GM12878 (cell line): ENCODE measurements around the gene KRTAP5-2. TPM values are rescaled to one million over a fixed set of nuclear protein-coding genes. Genes with fewer than 3 reads are reported as not detected.
"Not testable (repeated sequence)": the region's sequence is repeated elsewhere in the genome, so short reads cannot be mapped to it uniquely, and the experiment has no call there.

ENCODE experiments used
- ATAC-seq: fragments of 200-7000 bp; cut with Tn5 transposase; 3 replicates; pipeline ENCODE4 v1.9.1; 2020; ENCODE audit warnings: mild to moderate bottlenecking, moderate library complexity
- BruUV-seq: library from RNA; stranded (reverse); fragments of 400-500 nt; replicated peaks from 2 replicates; lab custom pipeline; 2021; lab: Mats Ljungman, UMichigan
- CTCF ChIA-PET: fragments of 300-600 bp; sonication (Branson Sonifier 250); formaldehyde crosslinking; extraction: SDS; loops from one replicate; lab custom pipeline; 2021; ENCODE audit warnings: inconsistent platforms; lab: Yijun Ruan, JAX
- POLR2A ChIA-PET: fragments of 350-600 bp; formaldehyde crosslinking; extraction: SDS; loops from one replicate; lab custom pipeline; 2021; ENCODE audit warnings: inconsistent platforms; lab: Charles Lee
- RAD21 ChIA-PET: fragments of 300-600 bp; sonication (Branson Sonifier 250); formaldehyde crosslinking; loops from one replicate; lab custom pipeline; 2023; ENCODE audit warnings: antibody characterized with exemption; ENCODE audit not compliant: unreplicated experiment; lab: Charles Lee
- SMC1A ChIA-PET: fragments of 300-600 bp; sonication (Branson Sonifier 250); formaldehyde crosslinking; loops from one replicate; lab custom pipeline; 2023; ENCODE audit not compliant: unreplicated experiment, uncharacterized antibody; lab: Charles Lee
- DNase-seq: peaks from one replicate; pipeline ENCODE4 v3.0.0-alpha.2; 2011; ENCODE audit warnings: low read depth, low spot score
- FAIRE-seq: peaks from 3 replicates; lab custom pipeline; 2011; peaks lifted over from hg19 to GRCh38; lab: Jason Lieb, UNC
- H2AFZ ChIP-seq: 2 replicates; pipeline ENCODE4 v1.6.0; 2011; ENCODE audit warnings: low read depth, low read length, control low read depth; ENCODE audit not compliant: control insufficient read depth
- H3K27ac ChIP-seq: 2 replicates; pipeline ENCODE4 v1.5.1; 2011; ENCODE audit warnings: control low read depth; ENCODE audit not compliant: control insufficient read depth, insufficient read depth
- H3K27me3 ChIP-seq, 2 experiments: replicated peaks in 1 of 2; 2 replicates each; pipeline versions ENCODE4 v1.6.0 to v1.6.1; 2011; ENCODE audit warnings: low read length in 1 of 2; ENCODE audit not compliant: control insufficient read depth in 2 of 2, insufficient read depth in 2 of 2
- H3K36me3 ChIP-seq, 2 experiments: 2 replicates each; pipeline ENCODE4 v1.5.1; 2011; ENCODE audit warnings: low read length in 1 of 2; ENCODE audit not compliant: control insufficient read depth in 2 of 2, insufficient read depth in 2 of 2
- H3K4me1 ChIP-seq: 2 replicates; pipeline ENCODE4 v1.6.1; 2011; ENCODE audit warnings: mild to moderate bottlenecking, low read length, moderate library complexity, mixed read lengths; ENCODE audit not compliant: control insufficient read depth, insufficient read depth
- H3K4me2 ChIP-seq: 2 replicates; pipeline ENCODE4 v1.6.0; 2011; ENCODE audit warnings: control low read depth; ENCODE audit not compliant: control insufficient read depth, insufficient read depth
- H3K4me3 ChIP-seq: fragments of 200-600 bp; sonication (generic); 2 replicates; pipeline ENCODE4 v1.5.1; 2016
- H3K79me2 ChIP-seq: 2 replicates; pipeline ENCODE4 v1.6.0; 2011; ENCODE audit warnings: low read length; ENCODE audit not compliant: control insufficient read depth, insufficient read depth
- H3K9ac ChIP-seq: 2 replicates; pipeline ENCODE4 v1.8.0; 2011; ENCODE audit warnings: low read length, control low read depth, mixed read lengths; ENCODE audit not compliant: control insufficient read depth, insufficient read depth
- H3K9me3 ChIP-seq: replicated peaks from 3 replicates; pipeline ENCODE4 v1.5.1; 2011; ENCODE audit warnings: mild to moderate bottlenecking, low read length; ENCODE audit not compliant: control insufficient read depth, insufficient read depth
- H4K20me1 ChIP-seq: 2 replicates; pipeline ENCODE4 v1.6.0; 2011; ENCODE audit not compliant: control insufficient read depth, insufficient read depth
- BACH1 ChIP-seq: fragments of 450-650 bp; IDR thresholded peaks from 2 replicates; pipeline ENCODE4 v1.6.1; 2017; ENCODE audit warnings: mild to moderate bottlenecking, borderline replicate concordance
- CREM ChIP-seq: IDR thresholded peaks from 2 replicates; pipeline ENCODE4 v1.6.1; 2014; ENCODE audit warnings: antibody characterized with exemption, low read depth
- FOS ChIP-seq: IDR thresholded peaks from 3 replicates; pipeline ENCODE4 v1.6.1; 2011; ENCODE audit warnings: borderline replicate concordance; ENCODE audit not compliant: insufficient read length; ENCODE audit errors: extremely low read depth
- LARP7 ChIP-seq: fragments of 450-650 bp; IDR thresholded peaks from 2 replicates; pipeline ENCODE4 v1.6.1; 2017; ENCODE audit warnings: mild to moderate bottlenecking
- PAX5 ChIP-seq: IDR thresholded peaks from 2 replicates; pipeline ENCODE4 v1.6.1; 2011; ENCODE audit warnings: low read depth, low read length, borderline replicate concordance
- RAD51 ChIP-seq: fragments of 450-650 bp; IDR thresholded peaks from 2 replicates; pipeline ENCODE4 v1.6.1; 2016; ENCODE audit warnings: moderate library complexity, mild to moderate bottlenecking, inconsistent platforms
- RBBP5 ChIP-seq: fragments of 200-600 bp; sonication (generic); conservative IDR thresholded peaks from 2 replicates; pipeline ENCODE4 v1.6.1; 2016
- RFX5 ChIP-seq: IDR thresholded peaks from 2 replicates; pipeline ENCODE4 v1.6.1; 2011; ENCODE audit warnings: low read depth, low read length, improper control_type of control experiment
- RUNX3 ChIP-seq: IDR thresholded peaks from 2 replicates; pipeline ENCODE4 v1.6.1; 2012; ENCODE audit warnings: low read length, inconsistent platforms
- TAF1 ChIP-seq: IDR thresholded peaks from 2 replicates; pipeline ENCODE4 v1.6.1; 2011; ENCODE audit warnings: mild to moderate bottlenecking, low read depth, low read length, borderline replicate concordance
- ZNF592 ChIP-seq: fragments of 450-650 bp; IDR thresholded peaks from 2 replicates; pipeline ENCODE4 v1.6.1; 2017; ENCODE audit warnings: mild to moderate bottlenecking, moderate library complexity
- WGBS: methylation state at CpG from one replicate; pipeline ENCODE4 v1.1.6; 2016; ENCODE audit warnings: low lambda C conversion rate; ENCODE audit not compliant: insufficient replicate concordance, insufficient coverage; ENCODE audit errors: missing lambda C conversion rate; 5-methylcytosine and 5-hydroxymethylcytosine counted together
- in situ Hi-C: fragments of 300-500 bp; cut with MboI; formaldehyde crosslinking; loops from 9 replicates; pipeline ENCODE4 v1.14.3; 2018; ENCODE audit warnings: mixed read lengths
- intact Hi-C: fragments of 100-400 bp; cut with micrococcal nuclease; formaldehyde crosslinking; loops from one replicate; pipeline ENCODE4 v1.14.2; 2022; ENCODE audit not compliant: unreplicated experiment
- polyA plus RNA-seq, 11 experiments: library from polyadenylated mRNA; depleted of rRNA in 4 of 11; unstranded in 6 of 11; stranded (reverse) in 5 of 11; fragments of >200 nt; fragmentation: Nextera tagmentation in 4 of 11; fragmentation: Illumina TruSeq in 1 of 11; extraction: Ambion mirVana in 4 of 11; extraction: Trizol in 1 of 11; gene quantifications; 1 replicate in 1 of 11; 2 replicates in 10 of 11; pipeline versions ENCODE4 v1.2.1 to v1.2.3, GENCODE V29; 2011 to 2016; ENCODE audit warnings: inconsistent platforms in 2 of 11, missing spikeins in 2 of 11, low read depth in 1 of 11
- total RNA-seq, 4 experiments: library from RNA; depleted of rRNA in 3 of 4; stranded (reverse); fragments of >200 nt in 3 of 4; fragmentation: Illumina TruSeq in 1 of 4; extraction: Trizol in 1 of 4; gene quantifications; 2 replicates each; pipeline versions ENCODE4 v1.2.1 to v1.2.3, GENCODE V29; 2013 to 2021
- TF ChIP-seq, protein P1 (sequence below): IDR thresholded peaks from 2 replicates; pipeline ENCODE4 v1.6.1; 2012; ENCODE audit warnings: low read depth, low read length, improper control_type of control experiment

The KRTAP5-2 gene
- total and polyA plus RNA-seq, 10 of the 15 experiments (the other 5 are each of a cell fraction or from before 2014, with no cell fraction given), result not detected

- WGBS, result 0% methylated on average over 2 of the region's 2 CpGs
- TF ChIP-seq RFX5 (no peak), FOS (no peak), LARP7 (no peak), PAX5 (no peak), BACH1 (no peak), RBBP5 (no peak), CREM (no peak), RAD51 (no peak), RUNX3 (no peak), ZNF592 (no peak), TAF1 (no peak)
- TF ChIP-seq, protein P1, sequence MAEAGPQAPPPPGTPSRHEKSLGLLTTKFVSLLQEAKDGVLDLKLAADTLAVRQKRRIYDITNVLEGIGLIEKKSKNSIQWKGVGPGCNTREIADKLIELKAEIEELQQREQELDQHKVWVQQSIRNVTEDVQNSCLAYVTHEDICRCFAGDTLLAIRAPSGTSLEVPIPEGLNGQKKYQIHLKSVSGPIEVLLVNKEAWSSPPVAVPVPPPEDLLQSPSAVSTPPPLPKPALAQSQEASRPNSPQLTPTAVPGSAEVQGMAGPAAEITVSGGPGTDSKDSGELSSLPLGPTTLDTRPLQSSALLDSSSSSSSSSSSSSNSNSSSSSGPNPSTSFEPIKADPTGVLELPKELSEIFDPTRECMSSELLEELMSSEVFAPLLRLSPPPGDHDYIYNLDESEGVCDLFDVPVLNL, result no peak
- TF ChIP-seq, all 136 proteins: peak for 0
- intact Hi-C loops, result no loop called here
- Histone ChIP-seq H3K4me2 (no peak overlapping the region), H2AFZ (no peak overlapping the region), H3K4me3 (no peak overlapping the region), H3K27ac (no peak overlapping the region), H3K36me3 (no peaks in the 10 kb centered on the region), H4K20me1 (no peaks in the 10 kb centered on the region), H3K79me2 (no peaks in the 10 kb centered on the region), H3K4me1 (no peaks in the 10 kb centered on the region), H3K9me3 (no peaks in the 10 kb centered on the region; the same call in 2 of the 3 replicates), H3K27me3 (no peaks in the 10 kb centered on the region; a peak in 2 of 4 replicates), H3K9ac (no peak overlapping the region)
- DNase-seq (no peak), ATAC-seq (no peak), FAIRE-seq (no peak)
- CTCF ChIA-PET, result interaction anchor here (1.8 kb wide), 1 partner anchor 8 kb away, joined by 4 read pairs; no protein-coding TSS in a partner anchor
- SMC1A ChIA-PET, result no interaction called here
- POLR2A ChIA-PET, result interaction anchor here (0.7 kb wide), 1 partner anchor 17 kb away, joined by 6 read pairs; no protein-coding TSS in a partner anchor
- in situ Hi-C loops, result no loop called here
- no TSS peak for BruUV-seq
- RAD21 ChIA-PET, result no interaction called here
These were observed 11.4 kb downstream of the KRTAP5-2 start for GRCh38 chr11:1586699-1587098.

DNA sequence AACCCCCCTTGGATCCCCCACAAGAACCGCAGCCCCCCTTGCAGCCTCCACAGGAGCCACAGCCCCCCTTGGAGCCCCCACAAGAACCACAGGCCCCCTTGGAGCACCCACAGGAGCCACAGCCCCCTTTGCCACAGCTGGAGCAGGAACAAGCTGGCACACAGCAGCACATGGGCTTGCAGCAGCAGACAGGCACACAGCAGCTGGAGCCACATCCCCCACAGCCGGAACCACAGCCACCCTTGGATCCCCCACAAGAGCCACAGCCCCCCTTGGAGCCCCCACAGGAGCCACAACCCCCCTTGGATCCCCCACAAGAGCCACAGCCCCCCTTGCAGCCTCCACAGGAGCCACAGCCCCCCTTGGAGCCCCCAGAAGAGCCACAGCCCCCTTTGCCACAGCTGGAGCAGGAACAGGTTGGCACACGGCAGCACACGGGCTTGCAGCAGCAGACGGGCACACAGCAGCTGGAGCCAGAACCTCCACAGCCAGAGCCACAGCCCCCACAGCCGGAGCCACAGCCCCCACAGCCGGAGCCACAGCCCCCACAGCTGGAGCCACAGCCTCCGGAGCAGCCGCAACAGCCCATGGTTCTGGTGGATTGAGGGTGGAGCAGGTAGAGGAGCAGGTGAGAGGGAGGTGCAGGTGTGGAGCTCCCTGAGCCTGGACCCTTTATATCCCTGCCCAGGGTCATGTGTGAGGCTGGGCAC, 13.3 kb downstream of the KRTAP5-2 start, which contains the start of gene KRTAP5-1:
Gene KRTAP5-1 (minus strand): TSS at position 623 of the 710 bp plus-strand sequence. CDS start 34 bp downstream, at position 589.
- H3K4me2 ChIP-seq, in situ Hi-C loops, ATAC-seq, H2AFZ ChIP-seq, RAD21 ChIA-PET, H3K36me3 ChIP-seq, SMC1A ChIA-PET, H3K79me2 ChIP-seq, CTCF ChIA-PET, H3K9me3 ChIP-seq, FAIRE-seq, DNase-seq, POLR2A ChIA-PET, H3K9ac ChIP-seq, H3K27me3 ChIP-seq, H3K4me3 ChIP-seq, H3K27ac ChIP-seq, intact Hi-C loops, H4K20me1 ChIP-seq, H3K4me1 ChIP-seq, BruUV-seq: not testable (repeated sequence)
- 16% methylated on average over 9 of the region's 9 CpGs for WGBS
